ENCODE data around the gene CACNA1H.
"Not testable (repeated sequence)": the region's sequence is repeated elsewhere in the genome, so short reads cannot be mapped to it uniquely, and the experiment has no call there.

CACNA1H gene

DNA sequence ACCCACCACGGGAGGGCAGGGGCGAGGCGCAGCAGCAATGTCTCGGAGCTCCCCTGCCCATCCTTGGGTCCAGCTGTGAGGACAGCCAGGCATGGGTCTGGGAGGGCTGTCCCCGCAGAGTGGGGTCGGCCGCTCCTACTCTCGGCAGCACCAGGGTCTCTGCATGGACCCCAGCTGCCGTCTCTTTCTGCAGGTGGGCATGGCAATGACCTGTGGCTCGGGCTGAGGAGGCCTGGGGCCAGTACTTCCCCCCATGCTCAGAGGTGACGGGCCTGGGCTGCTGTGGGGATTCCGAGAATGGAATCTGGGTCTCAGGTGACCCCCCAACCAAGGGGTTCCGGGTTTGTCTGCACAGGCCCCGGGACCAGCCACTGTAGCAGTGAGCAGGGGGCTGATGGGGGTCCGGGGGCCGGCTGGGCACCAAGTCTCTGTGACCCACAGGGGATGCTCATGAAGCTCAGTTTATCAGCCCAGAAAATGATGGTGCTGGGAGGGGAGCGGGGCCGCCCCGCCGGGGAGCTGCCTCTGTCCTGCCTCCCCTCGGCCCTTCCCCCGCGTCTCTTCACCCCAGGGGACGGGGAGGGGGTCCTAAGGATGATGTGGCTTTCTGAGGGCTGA is 23.5 kb downstream of the CACNA1H start:
- DNase-seq: no peak

DNA sequence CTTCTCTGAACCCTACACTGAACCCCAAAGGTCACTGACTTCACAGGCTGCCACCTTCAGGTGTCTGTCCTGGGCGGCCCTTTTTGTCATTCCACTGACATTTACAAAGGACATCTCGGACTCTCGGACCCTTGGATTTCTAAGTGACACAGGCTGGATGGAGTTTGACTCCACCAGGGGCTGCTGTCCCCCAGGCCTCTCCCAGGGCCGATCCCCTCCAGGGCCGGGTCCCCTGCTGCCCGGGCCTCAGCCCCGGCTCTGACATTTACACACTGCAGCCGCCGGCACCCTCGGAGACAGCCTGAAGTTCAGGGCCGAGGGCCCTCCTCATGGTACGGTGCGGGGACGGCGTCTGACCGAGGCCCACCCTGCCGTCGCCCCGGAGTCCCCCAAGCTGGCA is 24.1 kb downstream of the CACNA1H start:
- no peak for DNase-seq

DNA sequence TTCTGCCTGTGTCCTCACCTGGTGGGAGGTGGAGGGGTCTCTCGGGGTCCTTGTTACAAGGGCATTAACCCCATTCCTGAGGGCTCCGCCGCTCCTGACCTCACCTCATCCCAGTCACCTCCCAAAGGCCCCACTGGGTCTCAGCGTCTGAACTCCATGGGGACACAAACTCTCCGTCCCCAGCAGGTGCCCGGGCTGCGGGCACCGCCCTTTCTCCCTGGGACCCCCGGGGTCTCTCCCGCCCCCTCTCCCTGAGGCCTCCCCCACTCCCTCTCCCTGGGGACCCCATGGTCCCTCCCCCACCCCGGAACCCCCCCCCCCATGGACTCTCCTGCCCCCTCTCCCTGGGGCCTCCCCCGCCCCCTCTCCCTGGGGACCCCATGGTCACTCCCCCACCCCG is 24.8 kb downstream of the CACNA1H start:
- no peak for DNase-seq

DNA sequence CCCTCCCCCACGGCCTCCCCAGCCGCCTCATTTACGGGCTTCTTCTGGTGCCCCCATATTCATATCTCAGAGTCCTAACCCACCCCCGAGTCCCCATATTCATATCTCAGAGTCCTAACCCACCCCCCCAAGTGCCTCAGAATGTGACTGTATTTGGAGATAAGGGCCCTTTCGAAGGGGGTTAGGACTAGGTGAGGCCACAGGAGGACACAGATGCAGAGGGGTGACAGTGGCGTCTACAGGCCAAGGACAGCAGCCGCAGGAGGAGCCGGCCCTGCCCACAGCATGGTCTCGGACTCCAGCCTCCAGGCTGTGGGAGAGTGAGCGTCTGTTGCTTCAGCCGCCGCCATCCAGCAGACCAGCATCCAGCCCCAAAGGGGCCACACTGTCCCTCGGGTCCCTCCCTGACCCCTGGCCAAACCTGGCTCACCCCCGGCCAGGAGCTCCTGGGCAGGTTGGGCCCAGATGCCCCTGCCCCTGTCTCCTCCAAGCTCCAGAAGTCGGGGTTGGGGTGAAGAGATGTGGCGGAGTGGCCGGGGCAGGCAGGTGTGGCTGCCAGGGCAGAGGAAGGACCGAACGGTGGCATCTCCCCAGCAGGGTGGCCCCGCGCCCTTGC is 25.5 kb downstream of the CACNA1H start:
- no peak for DNase-seq

DNA sequence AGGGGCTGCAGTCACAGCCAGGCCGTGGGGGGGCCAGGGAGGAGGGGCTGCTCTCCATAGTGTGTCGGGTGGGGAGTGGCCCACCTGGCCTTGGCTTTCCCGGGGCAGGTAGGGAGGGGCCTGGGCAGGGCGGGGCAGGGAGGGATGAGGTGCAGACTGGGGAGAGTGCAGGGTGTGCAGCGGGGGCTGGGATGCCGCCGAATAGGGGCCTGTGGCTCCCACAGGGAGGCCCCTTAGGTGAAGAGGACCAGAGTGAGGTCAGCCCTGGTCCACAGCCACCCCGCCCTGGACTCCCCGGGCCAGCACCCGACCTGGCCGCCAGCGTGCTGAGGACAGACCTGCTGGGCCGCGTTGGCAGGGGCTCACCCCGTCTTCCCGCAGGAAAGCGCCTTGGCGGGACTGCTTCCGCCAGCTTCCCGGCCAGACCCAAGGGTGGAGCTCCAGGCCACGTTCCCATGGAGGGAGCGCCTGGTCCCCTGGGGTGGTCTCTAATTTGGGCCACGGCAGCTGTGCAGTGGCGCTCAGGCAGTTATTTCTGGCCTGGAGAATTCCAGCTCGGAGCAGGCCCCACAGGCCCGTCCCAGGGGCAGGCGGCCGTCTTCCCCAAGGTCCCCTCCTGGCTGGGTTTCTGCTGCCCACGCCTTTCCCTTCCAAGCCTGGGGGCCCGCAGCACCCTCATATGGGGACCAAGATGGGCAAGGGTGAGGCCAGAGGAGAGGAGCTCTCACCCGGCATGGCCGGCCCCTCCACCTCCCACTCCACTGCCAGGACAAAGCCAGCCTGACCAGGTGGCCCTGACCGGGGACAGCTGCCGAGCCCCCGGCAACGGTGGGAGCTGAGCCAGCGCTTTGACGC is 27.9 kb downstream of the CACNA1H start:
- no peak for DNase-seq

DNA sequence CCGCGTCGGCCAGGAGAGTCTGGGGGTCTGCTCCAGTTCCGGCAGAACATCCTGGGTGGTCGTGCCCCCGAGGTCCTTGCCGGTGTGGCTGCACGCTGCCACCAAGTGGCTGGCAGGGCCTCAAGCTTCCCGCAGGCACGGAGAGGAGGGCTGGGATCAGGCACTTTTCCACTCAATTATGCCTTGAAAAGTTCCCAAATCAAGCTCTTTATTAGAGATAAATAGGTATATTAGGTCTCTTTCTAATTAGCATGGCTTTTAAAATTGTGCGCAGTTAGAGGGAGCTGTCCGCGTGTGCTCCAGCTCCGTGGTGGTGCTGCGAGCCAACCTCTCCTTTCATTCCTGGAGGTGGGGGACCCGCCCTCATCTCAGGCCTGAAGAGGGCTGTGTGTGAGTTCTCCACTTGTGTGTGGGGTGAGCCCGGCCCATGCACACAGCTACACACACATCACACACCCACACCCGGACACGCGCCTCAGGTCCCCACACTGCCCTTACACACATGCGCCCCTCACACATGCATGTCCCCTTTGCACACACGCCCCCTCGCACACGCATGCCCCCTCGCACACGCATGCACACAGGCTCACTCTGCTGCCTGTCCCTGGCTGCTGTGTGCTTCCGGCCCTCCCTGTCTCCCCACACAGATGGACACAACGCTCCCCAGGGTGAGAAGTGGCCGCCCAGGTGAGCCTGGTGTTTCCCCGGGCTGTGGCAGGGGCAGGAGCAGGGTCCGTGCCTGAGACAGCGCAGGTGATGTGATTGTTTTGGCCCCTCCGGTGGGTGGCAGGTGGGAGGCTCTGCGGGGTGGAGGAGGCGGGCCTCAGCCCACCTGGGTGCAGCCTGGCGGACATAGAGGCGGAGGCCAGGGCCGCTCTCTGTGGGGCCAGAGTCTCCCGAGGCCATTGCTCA is 28.8 kb downstream of the CACNA1H start:
- no peak for DNase-seq

DNA sequence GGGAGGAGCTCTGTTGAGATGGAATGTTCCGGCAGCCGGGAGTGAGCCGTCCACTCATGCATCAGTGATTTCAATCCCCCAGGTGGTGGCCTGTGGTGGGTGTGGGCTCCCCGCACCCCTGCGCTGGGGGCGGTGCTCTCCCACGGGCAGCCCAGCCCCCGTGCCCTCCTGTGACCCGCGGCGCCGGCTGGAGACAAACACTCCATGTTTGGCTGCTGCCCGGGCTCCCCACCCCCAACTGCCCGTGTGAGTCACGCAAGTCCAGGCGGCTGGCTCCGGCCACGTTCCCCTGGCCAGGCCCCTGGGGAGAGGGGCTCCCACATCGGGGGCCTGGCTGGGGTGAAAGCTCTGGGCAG is 29.4 kb downstream of the CACNA1H start:
- DNase-seq: no peak

DNA sequence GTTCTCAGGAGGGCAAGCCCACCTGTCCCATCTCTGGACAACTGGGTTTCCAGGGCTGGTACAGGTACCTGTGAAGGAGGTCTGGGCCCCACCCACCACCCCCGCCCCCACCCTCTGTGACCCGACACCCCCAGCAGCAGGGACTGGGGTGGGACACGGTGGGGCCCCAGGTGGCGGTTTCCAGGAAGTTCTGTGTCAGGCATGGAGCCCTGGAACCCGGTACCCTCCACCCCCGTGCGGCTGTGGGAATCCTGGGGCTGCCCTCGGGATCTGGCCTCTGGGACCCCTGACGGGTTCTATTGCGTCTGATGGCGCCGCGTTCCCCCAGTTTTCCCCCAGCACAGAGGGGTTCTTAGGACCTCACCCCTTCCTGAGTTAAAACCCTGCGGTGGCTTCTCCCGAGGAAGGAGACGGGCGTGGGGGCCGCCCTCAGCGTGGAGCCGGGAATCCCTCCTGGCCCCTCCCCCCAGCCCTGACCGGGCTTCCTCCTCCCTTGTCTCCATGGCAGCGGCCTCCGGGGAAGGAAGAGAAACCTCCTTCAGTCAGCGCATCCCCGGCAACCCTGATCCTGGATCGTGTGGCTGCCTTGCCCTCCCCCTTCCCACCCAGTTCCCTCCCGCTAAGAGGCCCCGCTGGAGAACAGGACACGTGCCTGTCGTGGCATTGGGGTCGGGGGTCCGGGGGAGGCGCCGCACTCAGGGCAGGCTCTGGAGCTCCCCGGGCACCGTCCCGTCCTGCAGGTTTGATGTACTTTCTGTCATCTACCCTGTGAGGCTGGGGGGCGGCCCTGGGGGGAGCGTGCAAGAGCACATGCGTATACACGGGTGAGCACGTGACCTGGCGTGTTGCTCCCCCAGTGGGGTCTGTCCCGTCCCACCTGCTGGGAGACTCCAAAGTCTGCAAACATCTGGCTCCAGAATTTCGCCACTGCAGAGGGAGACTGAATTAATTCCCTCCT is 30.3 kb downstream of the CACNA1H start:
- no peak for DNase-seq

DNA sequence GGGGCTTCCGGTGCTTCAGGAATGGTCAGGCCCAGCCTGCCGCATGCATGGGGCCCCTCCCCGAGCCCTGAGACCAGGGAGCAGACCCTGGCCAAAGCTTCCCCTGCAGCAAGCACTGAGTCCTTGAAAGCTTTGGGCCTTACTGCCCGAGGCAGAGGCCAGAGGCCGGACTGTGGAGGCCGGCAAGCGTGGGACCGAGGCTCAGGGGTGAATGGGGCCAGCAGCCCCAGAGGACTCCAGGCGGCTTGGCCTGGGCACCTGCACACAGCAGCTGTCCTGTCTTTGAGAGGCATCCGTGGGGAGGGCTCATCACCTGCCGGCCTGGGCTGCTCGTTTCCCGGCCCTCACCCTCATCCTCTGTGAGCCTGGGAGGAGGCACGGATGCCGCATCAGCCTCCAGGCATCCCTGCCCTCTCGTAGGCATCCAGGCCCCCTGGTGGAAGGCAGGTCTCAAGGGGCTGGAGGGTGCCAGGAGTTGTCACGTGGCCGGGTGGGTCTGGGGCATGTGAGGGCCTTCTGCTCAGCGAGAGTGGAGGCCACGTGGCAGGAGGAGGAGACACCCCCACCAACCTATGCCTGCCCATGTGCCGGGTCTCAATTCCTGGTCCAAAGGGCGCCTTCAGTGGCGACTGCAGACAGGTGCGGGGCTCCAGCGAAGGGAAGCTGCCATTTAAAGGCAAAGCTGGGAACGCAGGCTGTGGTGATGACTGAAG is 31.4 kb downstream of the CACNA1H start:
- peak; percentile 83 for DNase-seq

DNA sequence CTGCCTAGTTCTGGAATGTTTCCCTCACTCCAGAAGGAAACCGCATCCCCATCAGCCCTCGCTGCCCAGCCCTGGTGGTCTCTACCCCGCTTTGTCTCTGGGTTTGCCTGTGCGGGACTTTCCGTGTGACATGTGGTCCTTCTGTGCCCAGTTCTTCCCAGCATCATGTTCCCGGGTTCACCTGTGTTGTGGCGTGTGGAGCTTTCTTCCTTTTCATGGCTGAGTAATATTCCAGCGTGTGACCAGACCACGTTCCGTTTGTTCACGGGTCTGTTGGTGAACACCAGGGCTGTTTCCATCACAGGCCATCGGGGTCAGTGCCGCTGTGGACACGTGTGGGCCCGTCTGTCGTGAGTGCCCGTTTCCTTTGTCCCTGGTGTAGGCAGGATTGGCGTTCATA is 32.1 kb downstream of the CACNA1H start:
- no peak for DNase-seq

DNA sequence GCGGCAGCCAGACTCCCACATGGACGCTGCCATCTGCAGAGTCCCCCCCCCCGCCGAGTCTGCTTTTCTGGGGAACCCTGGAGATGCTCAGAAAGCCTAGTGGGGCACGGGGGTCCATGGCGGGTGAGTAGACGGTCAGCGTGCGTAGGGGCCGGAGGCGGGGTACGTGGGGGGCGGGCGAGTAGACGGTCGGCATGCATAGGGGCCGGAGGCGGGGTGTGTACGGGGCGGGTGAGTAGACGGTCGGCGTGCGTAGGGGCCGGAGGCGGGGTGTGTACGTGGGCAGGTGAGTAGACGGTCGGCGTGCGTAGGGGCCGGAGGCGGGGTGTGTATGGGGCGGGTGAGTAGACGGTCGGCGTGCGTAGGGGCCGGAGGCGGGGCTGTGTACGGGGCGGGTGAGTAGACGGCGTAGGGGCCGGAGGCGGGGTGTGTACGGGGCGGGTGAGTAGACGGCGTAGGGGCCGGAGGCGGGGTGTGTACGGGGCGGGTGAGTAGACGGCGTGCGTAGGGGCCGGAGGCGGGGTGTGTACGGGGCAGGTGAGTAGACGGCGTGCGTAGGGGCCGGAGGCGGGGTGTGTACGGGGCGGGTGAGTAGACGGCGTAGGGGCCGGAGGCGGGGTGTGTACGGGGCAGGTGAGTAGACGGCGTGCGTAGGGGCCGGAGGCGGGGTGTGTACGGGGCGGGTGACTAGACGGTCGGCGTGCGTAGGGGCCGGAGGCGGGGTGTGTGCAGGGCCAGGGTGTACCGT is 32.7 kb downstream of the CACNA1H start:
- not testable (repeated sequence) for DNase-seq

DNA sequence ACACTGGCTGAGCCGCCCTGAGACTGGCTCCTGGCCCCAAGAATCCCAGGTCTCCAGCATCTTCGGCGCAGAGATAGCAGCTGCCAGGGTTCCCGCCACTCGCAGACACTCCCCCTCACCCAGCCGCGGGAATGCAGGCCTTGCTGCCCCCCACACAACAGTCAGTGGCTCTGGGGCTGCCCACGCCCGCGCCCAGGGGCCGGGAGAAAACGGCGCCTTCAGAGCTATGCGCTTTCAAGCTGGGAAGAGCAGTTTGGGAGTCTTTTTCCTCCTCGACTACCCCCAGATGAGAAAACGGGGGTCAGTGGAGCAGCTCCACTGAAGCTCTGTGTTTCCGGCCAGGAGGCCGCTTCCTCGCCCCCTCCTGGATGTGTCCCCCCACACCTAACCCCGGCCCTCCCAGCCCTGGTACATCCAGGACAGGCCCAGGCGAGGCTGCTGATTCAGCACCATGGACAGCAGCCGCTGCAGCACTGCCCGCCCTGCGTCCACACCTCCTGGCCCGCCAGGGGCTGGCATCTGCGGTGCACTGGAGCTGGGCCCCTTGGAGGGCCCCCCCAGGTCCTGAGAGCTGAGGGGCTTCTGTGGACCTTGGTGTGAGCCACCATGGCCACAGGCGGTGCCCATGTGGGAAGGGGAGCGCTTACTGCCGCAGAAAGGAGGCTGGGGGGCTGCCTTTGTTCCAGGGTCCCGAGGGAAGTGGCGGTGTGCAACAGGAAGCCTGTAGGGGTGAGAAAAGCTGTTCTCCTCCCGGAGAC is 35.7 kb downstream of the CACNA1H start:
- no peak for DNase-seq

DNA sequence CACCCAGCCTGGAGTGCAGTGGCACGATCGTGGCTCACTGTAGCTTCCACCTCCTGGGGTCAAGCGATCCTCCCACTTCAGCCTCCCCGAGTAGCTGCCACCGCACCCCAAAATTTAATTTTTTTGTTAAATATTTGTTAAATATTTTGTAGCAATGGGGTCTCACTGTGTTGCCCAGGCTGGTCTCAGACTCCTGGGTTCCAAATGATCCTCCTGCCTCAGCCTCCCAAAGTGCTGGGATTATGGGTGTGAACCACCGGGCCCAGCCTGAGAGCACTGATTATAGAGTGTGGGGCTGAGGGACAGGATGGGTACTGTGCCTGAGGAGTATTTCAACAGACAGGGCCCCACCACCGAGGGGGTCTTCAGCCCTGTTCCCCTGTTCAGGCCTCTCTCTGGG is 36.5 kb downstream of the CACNA1H start:
- DNase-seq: no peak

DNA sequence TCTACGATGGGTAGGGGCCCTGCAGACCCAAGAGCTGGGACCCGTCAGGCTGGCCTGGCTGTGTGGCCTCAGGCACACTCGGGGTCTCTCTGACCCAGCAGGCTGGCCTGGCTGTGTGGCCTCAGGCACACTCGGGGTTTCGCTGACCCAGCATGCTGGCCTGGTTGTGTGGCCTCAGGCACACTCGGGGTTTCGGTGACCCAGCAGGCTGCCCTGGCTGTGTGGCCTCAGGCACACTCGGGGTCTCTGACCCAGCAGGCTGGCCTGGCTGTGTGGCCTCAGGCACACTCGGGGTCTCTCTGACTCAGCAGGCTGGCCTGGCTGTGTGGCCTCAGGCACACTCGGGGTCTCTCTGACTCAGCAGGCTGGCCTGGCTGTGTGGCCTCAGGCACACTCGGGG is 37.9 kb downstream of the CACNA1H start:
- not testable (repeated sequence) for DNase-seq

DNA sequence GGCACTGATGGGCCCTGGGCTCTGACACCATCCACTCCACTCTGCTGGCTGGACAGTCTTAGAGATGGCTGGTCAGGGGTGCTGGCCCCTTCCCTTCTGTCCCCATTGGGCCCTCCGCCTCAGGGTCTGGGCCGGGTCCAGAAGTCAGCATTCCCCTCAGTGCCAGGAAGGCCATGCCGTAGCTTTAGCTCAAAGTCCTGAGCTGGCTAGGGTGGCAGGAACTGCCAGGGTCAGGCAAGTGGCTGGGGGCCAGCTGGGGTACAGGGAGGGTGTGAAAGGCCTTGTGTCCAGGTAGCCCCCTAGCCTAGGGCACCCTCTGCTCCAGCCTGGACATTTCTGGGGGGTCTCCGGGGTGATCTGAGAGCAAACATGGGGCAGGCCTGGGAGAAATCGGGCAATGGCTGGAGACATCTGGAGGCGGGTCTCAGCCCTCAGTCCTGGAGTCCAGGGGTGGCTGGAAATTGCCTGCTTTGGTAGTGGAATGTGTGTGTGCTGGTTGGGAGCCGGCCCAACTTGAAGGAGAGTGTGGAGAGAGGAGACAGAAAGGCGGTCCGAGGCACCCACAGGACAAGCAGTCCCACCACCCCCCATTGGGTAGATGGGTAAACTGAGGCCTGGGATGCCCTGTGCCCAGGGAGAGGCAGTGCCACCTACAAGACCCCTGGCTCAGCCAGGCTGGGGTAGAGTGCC is 39.6 kb downstream of the CACNA1H start:
- no peak for DNase-seq

DNA sequence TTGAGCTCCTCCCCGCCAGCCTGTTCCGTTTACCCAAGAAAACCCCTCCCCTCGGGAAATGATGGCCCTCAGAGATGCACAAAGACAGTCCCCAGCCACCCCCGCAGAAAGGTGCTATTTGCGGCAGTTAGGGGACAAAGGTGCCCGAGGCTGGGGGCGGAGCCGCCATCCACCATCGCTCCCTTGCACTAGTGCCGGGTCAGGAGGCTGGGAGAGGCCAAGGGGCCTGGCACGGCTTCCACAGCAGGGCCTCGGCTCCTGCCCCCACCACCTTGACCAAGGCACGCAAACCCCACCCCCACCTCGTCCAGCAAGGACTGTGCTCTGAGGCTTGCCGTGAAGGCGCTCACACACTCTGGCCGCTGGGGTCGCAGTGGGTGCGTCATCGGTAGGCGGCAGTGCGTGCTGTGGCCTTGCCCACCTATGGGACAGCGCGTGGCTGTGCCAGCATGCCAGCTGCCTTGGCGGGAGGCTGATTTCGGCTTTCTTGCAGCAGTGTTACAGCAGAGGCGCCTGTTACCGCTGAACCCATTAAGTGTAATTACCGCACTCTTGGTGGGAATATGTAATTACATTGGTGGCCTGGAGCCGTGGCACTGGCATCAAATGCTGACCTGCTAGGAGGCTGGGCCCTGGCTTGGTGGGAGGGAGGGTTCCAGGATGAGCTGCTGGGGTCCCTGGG is 40.4 kb downstream of the CACNA1H start:
- peak; percentile 23 for DNase-seq

DNA sequence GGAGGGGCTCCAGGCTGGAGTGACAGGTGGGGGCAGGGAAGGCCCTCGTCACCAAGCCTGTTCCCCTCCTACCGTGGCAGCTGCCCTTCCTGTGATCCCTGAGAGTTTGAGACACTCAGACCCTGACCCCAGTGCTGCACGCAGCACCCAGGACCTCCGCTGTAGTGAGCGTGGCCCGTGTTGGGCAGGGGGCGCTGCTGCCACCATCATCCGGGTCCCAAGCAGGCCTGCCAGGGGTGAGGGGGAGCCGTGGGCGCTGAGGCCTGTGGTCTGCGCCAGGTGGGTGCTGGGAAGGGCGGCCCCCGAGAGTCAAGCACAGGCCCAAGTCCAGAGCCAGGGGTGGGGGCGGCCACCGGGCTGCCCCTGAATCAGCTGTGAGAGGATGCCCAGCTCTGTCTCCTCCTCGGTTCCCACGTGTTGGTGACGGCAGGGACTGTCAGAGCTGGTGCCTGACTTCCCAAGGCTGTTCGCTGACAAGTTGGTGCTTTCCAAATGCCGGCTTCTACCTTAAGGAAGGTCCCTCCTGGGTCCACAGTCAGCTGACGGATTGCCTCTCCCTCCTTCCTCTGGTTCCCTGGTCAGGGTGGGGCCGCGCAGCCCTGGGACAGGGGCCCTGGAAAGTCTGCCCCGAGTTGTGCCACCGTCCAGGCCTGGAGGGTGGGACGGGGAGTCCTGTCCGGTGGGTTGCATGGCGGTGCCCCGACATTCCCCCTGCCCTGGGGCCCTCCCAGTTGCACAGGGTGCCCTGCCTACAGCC is 41.1 kb downstream of the CACNA1H start:
- DNase-seq: no peak

All from SHP77 treated with DMSO at 0.1 percent for 48 hours (cell line).